GM18861 (cell line): ENCODE results near the gene WIF1.

ENCODE experiments used
- ATAC-seq: cut with Tn5 transposase; IDR thresholded peaks from one replicate; pipeline ENCODE4 v1.9.1; 2021; ENCODE audit not compliant: unreplicated experiment

WIF1 gene

GRCh38 chr12:65122703-65123102 is 1.6 kb upstream of the WIF1 start:
- no peak for ATAC-seq

- no peak for ATAC-seq
Measured at GRCh38 chr12:65121956-65122469, 908 bp upstream of the WIF1 start.

GRCh38 chr12:65119063-65119462 is 2.0 kb downstream of the WIF1 start:
- ATAC-seq, result no peak

GRCh38 chr12:65113621-65114035 is 7.5 kb downstream of the WIF1 start:
- no peak for ATAC-seq

- no peak for ATAC-seq
Measured at GRCh38 chr12:65106948-65107347, 14.2 kb downstream of the WIF1 start.

GRCh38 chr12:65100140-65100539 is 21.0 kb downstream of the WIF1 start:
- no peak for ATAC-seq

GRCh38 chr12:65099182-65099581 is 21.9 kb downstream of the WIF1 start:
- no peak for ATAC-seq

- ATAC-seq, result no peak
Measured at GRCh38 chr12:65098364-65098763, 22.7 kb downstream of the WIF1 start.

GRCh38 chr12:65094722-65095121 is 26.4 kb downstream of the WIF1 start:
- ATAC-seq, result no peak

- ATAC-seq, result no peak
Measured at GRCh38 chr12:65093606-65094005, 27.5 kb downstream of the WIF1 start.

- ATAC-seq, result no peak
Measured at GRCh38 chr12:65090461-65090860, 30.6 kb downstream of the WIF1 start.

- ATAC-seq, result no peak
Measured at GRCh38 chr12:65086236-65086635, 34.9 kb downstream of the WIF1 start.

GRCh38 chr12:65084579-65084978 is 36.5 kb downstream of the WIF1 start:
- no peak for ATAC-seq

GRCh38 chr12:65083581-65083980 is 37.5 kb downstream of the WIF1 start:
- ATAC-seq, result no peak

GRCh38 chr12:65082406-65082805 is 38.7 kb downstream of the WIF1 start:
- ATAC-seq, result no peak

GRCh38 chr12:65081496-65081895 is 39.6 kb downstream of the WIF1 start:
- ATAC-seq, result no peak

- ATAC-seq, result no peak
Measured at GRCh38 chr12:65074932-65075331, 46.2 kb downstream of the WIF1 start.

- no peak for ATAC-seq
Measured at GRCh38 chr12:65069336-65069735, 51.8 kb downstream of the WIF1 start.

- ATAC-seq, result no peak
Measured at GRCh38 chr12:65067383-65067782, 53.7 kb downstream of the WIF1 start.

GRCh38 chr12:65055859-65056258 is 65.2 kb downstream of the WIF1 start:
- ATAC-seq, result no peak

GRCh38 chr12:65051218-65051617 is 69.9 kb downstream of the WIF1 start:
- no peak for ATAC-seq

GRCh38 chr12:65045269-65045668 is 75.8 kb downstream of the WIF1 start:
- ATAC-seq, result no peak

GRCh38 chr12:65039301-65039700 is 81.8 kb downstream of the WIF1 start:
- no peak for ATAC-seq

- no peak for ATAC-seq
Measured at GRCh38 chr12:65025136-65025535, 96.0 kb downstream of the WIF1 start.
